KOPT-K1 (cell line): ENCODE data around the gene ARG2.
A peak's percentile ranks its signal among the peaks of the same experiment; 100 is the strongest.

Experiments
- H3K27ac ChIP-seq: fragments of 200-600 bp; sonication (generic); 2 replicates; pipeline ENCODE4 v1.5.1; 2016; ENCODE audit warnings: antibody characterized with exemption, mild to moderate bottlenecking, low read depth, low read length; ENCODE audit not compliant: poor library complexity, severe bottlenecking
- H3K36me3 ChIP-seq: fragments of 200-600 bp; sonication (generic); 2 replicates; pipeline ENCODE4 v1.5.1; 2017; ENCODE audit warnings: antibody characterized with exemption, mild to moderate bottlenecking, low read length, moderate library complexity; ENCODE audit not compliant: insufficient read depth
- H3K9me3 ChIP-seq: fragments of 200-600 bp; sonication (generic); 2 replicates; pipeline ENCODE4 v1.5.1; 2017; ENCODE audit warnings: antibody characterized with exemption, low read length, mild to moderate bottlenecking; ENCODE audit not compliant: insufficient read depth, poor library complexity, severe bottlenecking

Gene ARG2

DNA sequence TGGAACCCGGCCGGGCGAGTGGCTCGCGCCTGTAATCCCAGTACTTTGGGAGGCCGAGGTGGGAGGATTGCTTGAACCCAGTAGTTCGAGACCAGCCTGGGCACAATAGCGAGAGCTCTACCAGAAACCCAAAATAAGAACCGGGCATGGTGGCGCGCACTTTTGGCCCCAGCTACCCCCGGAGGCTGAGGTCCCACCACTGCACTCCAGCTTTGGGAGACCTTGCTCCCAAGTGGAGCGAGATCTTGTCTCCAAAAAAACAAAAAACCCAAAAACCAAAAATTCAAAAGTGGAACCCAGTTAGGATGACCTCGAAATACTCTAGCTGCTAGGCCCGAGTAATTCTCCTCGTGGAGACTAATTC is 55.5 kb downstream of the ARG2 start:
- Histone ChIP-seq H3K27ac (peak overlapping the region; percentile 85), H3K36me3 (peaks cover 46% of the 10 kb centered on the region), H3K9me3 (no peaks in the 10 kb centered on the region)

DNA sequence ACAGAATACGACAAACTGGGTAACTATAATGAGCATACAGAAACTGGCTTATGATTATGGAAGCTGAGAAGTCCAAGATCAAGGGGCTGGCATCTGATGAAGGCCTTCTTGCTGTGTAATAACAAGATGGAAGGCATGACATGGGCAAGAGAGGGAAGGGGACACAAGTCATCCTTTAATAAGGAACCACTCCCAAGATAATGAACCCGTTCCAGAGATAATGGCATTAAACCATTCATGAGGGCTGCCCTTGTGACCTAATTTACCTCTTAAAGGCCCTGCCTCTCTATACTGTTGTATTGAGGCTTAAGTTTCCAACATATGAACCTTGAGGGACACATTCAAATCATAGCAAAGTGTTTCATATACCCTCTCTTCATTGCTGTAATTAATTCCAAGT is 59.3 kb downstream of the ARG2 start:
- H3K27ac ChIP-seq, result no peak overlapping the region
- H3K9me3 ChIP-seq, result no peaks in the 10 kb centered on the region
- H3K36me3 ChIP-seq, result peaks cover 82% of the 10 kb centered on the region

DNA sequence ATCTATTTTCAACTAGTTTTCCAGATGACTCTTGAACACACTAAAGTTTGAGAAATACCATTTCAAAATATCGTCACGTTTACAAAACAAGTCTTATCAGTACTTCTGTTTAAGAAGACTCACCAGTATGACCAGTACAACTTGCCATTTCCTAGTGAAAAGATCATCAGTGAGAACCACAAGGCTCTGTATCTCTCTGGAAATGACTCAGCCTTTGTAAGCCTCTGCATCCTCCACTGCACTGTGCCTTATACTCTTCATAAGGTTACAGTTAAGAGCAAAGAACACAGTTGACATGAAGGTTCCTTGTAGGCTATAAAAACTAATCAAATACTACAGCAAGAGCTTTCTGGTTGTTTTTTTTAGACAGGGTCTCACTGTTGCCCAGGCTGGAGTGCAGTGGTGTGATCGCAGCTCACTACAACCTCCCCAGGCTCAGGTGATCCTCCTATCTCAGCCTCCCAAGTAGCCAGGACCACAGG is 60.4 kb downstream of the ARG2 start:
- Histone ChIP-seq H3K27ac (no peak overlapping the region), H3K9me3 (no peaks in the 10 kb centered on the region), H3K36me3 (peaks cover 93% of the 10 kb centered on the region)

DNA sequence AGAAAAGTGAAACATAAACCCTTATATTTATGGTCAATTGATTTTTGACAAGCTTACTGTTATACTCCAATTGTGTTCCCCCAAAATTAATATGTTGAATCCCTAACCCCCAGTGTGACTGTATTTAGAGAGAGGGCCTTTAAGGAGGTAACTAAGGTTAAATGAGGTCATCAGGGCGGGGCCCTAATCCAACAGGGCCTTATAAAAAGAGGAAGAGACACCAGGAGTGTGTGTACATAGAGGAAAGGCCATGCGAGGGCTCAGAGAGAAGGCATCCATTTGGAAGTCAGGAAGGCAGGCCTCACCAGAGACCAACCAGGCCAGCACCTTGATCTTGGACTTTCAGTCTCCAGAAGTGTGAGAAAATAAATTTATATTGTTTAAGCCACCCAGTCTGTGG is 61.2 kb downstream of the ARG2 start:
- H3K36me3 ChIP-seq, result peaks cover 98% of the 10 kb centered on the region
- H3K27ac ChIP-seq, result no peak overlapping the region
- no peaks in the 10 kb centered on the region for H3K9me3 ChIP-seq

- no peak overlapping the region for H3K27ac ChIP-seq
- no peaks in the 10 kb centered on the region for H3K9me3 ChIP-seq
- peaks cover 98% of the 10 kb centered on the region for H3K36me3 ChIP-seq
These were observed 64.1 kb downstream of the ARG2 start for GRCh38 chr14:67683842-67684241.

DNA sequence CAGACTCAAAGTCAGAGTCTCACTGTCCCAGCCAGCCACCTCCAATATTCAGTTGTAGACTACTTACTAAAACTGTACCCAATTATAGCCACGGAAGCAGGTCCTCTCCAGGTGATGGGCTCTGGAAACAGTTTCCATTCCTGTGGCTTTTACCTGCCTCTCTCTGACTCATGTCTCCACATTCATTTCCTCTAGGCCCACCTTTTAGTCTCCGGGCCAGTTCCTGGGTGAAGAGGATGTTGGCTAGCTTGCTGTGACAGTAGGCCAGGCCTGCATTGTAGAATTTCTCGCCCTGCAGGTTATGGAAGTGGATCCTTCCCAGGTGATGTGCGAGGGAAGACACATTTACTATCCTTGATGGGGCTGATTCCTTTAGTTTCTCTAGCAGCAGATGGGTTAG is 70.3 kb downstream of the ARG2 start:
- Histone ChIP-seq H3K36me3 (peaks cover 90% of the 10 kb centered on the region), H3K9me3 (no peaks in the 10 kb centered on the region), H3K27ac (no peak overlapping the region)

DNA sequence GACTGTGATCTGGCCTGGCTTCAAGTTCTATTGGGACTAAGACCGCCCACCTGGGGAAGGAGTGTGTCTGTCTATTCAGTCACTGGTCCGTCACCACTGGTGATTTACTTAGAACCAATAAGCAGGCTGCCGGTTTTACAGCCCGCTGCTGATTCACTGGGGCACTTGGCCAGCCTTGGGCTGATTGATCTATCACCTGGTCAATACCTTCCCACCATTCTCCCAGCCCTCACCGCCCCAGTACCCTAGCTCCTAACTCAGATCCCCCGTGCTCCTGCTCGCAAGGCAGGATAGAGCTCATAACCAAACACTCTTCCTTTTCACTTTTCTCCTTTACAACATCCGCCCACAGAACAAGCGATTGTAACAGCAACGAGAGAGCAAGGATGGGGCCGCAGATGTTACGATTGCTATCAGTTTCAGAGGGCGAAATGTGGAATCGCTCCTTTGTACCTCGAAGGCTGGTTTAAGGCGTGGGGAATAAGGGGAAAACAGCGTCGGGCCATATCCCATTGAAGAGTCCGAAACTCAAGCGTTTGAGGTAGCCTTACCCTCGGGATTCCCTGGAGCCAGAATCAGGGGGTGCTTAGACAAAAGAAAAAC is 75.2 kb downstream of the ARG2 start:
- Histone ChIP-seq H3K36me3 (peaks cover 41% of the 10 kb centered on the region), H3K27ac (peak overlapping the region; percentile 89), H3K9me3 (no peaks in the 10 kb centered on the region)

- Histone ChIP-seq H3K9me3 (no peaks in the 10 kb centered on the region), H3K36me3 (peaks cover 35% of the 10 kb centered on the region), H3K27ac (peak within 1 kb of the TSS; percentile 89)
These were observed 75.8 kb downstream of the ARG2 start, which contains the start of gene RDH11 for GRCh38 chr14:67695394-67695949. TSS of gene RDH11 (minus strand) at chr14:67695764. CDS start at chr14:67695703, 61 bp downstream.

GRCh38 chr14:67697006-67697405 is 77.3 kb downstream of the ARG2 start:
- no peaks in the 10 kb centered on the region for H3K9me3 ChIP-seq
- peaks cover 20% of the 10 kb centered on the region for H3K36me3 ChIP-seq
- no peak overlapping the region for H3K27ac ChIP-seq

- no peak overlapping the region for H3K27ac ChIP-seq
- H3K36me3 ChIP-seq, result peaks cover 8% of the 10 kb centered on the region
- no peaks in the 10 kb centered on the region for H3K9me3 ChIP-seq
These were observed 78.5 kb downstream of the ARG2 start for GRCh38 chr14:67698179-67698578.
